Stimulated activated CD4-positive, alpha-beta T cell treated with anti-CD3 and anti-CD28 coated beads, Interleukin-12 subunit alpha, Interleukin-12 subunit beta, amount 100 ng/mL, for 4 hours (primary cell): ENCODE measurements around the gene CHRNE.
A peak's percentile ranks its signal among the peaks of the same experiment; 100 is the strongest.
"Not testable (repeated sequence)": the region's sequence is repeated elsewhere in the genome, so short reads cannot be mapped to it uniquely, and the experiment has no call there.

ENCODE experiments used
- DNase-seq: peaks from one replicate; pipeline ENCODE4 v3.0.0-alpha.2; 2020

The CHRNE gene

DNA sequence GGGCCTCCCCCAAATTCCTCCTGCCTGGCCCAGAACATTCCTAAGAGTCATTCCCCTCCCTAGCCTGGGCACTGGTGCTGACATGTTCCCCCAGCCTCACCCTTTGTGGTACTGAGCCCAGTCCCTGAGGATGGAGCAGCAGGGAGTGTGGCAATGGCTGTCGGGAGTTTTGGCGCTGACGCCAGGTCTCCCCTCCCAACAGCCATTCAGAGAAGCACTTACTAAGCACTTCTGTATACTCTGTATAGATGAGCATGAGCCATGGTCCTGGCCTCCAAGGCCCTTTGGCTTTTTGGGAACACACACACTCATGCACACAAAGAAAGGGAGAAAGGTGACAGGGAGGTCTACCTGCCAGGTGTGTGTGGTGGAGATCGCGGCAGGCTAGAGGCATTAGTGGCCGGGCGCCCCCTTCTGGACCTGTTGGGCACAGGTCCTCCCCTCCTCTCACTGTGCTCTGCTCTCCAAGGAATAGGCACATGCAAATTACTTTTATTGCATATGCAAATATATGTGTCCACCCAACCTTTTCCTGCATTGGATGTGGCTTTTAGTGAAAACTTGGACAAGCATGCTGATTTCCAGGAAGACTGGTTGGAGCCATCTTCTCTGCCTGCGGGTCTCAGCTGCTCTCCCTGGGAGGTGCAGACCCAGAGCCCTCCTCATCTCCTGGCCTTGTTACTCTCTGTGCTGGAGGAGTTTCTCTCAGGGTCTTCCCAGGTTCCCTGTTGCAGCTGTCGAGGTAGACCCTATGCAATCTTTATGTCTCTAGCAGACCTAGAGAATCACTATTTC is 20.9 kb downstream of the CHRNE start:
- peak; percentile 65 for DNase-seq

- no peak for DNase-seq
Observed at GRCh38 chr17:4880857-4881256, 22.0 kb downstream of the CHRNE start.

DNA sequence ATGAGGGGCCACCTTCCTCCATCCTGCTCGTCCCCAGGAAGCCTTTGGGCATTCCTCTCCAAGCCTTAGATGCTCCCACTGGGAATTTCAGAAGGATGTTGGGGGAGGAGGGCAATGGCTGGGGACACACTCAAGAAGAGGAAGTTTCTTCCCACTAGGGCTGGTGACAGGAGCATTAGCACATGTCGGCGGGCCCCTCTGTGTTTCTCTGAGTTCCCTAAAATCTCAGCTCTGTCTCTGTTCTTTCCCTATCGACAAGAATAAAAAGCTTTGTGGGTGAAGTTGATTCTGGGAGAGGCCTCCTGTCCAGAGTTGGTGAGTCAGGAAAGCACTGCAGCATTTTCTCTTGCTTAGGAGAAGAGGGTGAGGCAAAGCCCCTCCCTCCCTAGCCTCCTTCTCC is 23.3 kb downstream of the CHRNE start:
- DNase-seq = no peak

GRCh38 chr17:4877089-4877488 is 25.8 kb downstream of the CHRNE start:
- no peak for DNase-seq

DNA sequence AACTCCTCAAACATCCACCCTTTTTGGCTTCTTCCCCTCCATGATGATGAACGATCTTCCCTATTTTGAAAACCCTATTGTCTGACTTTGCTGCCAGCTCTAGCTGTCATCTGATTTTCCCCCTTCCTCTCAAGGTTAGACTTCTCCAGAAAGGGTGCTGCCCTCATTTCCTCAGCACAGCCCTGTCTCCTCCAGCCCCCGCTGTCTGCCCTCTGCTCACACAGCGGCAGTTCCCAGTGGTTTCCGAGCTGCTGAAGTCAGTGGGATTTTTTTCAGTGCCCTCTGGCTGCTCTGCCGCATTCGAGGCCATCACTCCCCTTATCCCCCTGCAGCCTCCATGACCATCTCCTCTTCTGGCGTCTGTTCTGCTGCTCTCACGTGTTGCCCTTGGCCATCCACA is 30.1 kb downstream of the CHRNE start:
- DNase-seq = no peak

GRCh38 chr17:4870855-4871254 is 32.0 kb downstream of the CHRNE start:
- no peak for DNase-seq

DNA sequence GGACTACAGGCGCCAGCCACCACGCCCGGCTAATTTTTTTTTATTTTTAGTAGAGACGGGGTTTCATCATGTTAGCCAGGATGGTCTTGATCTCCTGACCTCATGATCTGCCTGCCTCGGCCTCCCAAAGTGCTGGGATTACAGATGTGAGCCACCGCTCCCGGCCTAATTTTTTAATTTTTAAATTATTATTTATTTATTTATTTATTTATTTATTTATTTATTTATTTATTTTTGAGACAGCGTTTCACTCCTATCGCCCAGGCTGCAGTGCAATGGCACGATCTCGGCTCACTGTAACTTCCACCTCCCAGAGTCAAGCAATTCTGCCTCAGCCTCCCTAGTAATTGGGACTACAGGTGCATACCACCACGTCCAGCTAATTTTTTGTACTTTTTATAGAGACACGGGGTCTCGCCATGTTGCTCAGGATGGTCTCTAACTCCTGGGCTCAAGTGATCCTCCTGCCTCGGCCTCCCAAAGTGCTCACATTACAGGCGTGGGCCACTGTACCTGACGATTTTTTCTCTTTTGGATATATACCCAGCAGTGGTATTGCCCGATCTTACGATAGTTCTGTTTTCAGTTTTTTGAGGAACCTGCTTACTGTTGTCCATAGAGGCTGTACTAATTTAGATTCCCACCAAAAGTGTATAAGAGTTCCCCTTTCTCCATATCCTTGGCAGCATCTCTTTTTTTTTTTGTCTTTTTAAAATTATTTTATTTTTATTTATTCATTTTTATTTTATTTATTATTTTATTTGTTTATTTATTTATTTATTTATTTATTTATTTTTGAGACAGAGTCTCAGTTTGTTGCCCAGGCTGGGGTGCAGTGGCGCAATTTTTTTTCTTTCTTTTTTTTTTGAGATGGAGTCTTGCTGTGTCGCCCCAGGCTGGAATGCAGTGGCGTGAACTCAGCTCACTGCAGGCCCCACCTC is 33.6 kb downstream of the CHRNE start:
- not testable (repeated sequence) for DNase-seq

- DNase-seq = not testable (repeated sequence)
Observed at GRCh38 chr17:4867535-4867934, 35.4 kb downstream of the CHRNE start.

DNA sequence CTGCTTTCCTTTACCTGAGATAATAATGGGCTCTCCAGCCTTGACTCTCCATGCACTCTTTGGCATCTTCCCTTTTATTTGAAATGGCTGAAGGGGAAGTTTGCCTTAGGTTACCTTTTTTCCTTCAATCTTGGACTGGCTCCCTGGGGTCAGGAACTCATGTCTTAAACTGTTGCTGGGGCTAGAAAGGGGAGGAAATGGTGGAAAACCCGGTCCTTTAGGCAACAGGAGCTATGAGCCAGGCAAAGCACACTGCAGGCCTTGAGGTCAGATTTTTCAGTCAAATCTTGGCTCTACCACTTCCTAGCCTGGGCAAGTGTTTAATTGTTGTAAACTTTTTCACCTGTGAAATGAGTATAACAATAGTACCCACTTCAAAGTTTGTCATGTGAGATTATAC is 39.6 kb downstream of the CHRNE start:
- DNase-seq = no peak

DNA sequence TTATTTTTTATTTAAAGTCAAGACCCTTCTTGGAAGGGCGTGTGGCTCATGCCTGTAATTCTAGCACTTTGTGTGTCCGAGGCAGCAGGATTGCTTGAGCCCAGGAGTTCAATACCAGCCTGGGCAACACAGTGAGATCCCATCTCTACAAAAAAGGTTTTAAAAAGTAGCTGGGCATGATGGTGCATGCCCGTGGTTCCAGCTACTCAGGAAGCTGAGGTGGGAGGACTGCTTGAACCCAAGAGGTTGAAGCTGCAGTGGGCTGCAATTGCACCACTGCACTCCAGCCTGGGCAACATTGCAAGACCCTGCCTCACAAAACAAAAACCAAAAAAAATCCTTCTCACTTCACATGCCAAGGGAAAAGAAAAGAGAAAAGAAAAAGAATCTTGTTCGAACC is 40.2 kb downstream of the CHRNE start:
- no peak for DNase-seq

GRCh38 chr17:4861052-4861451 is 41.8 kb downstream of the CHRNE start:
- DNase-seq = no peak

- DNase-seq = no peak
Observed at GRCh38 chr17:4860651-4861050, 42.2 kb downstream of the CHRNE start.

GRCh38 chr17:4859816-4860625 is 42.9 kb downstream of the CHRNE start:
- DNase-seq = no peak

DNA sequence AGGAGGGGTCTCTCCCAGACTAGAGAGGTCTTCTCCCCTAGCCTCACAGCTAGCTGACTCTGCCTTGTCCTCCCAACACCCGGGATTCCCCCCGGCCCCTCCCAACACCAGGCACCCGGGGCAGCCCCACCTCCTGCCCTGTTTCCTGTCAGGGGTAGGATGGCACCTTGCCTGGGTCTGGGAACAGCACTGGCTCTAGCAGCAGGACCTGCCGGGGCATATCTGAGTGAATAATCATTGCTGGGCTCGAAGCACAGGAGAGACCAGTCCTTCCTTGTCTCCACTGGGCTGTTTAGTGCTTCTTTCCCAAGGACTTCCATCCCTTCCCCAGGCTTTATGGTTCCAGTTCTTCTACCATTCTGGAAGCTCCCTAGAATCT is 44.0 kb downstream of the CHRNE start:
- no peak for DNase-seq

- no peak for DNase-seq
Observed at GRCh38 chr17:4858068-4858881, 44.6 kb downstream of the CHRNE start.

DNA sequence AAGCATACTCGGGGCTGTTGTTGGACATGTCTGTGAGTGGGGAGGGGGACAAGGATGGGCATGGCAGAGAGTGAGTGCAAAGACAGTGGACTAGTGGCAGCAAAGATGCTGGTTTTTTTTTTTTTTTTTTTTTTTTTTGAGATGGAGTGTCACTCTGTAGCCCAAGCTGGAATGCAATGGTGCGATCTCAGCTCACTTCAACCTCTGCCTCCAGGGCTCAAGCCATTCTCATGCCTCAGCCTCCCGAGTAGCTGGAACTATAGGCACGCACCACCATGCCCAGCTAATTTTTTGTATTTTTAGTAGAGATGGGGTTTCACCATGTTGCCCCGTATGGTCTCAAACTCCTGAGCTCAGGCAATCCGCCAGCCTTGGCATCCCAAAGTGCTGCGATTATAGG is 45.6 kb downstream of the CHRNE start:
- not testable (repeated sequence) for DNase-seq

DNA sequence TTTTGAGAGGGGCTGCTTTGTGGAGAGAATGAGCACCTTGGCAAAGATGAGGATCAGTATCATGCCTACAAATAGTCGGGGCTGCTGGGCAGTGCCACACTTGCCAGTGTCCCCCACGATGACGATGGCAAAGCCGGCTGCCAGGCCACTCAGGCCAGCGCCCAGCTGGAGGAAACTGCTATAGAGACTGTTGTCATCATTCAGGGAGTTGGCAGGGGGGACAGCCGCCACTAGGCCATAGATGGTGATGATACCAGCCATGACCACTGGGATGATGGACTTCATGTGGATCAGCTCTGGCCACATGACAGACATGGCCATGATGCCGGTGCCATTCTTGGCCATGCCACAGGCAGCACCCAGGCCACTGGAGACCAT is 46.0 kb downstream of the CHRNE start:
- DNase-seq = no peak

DNA sequence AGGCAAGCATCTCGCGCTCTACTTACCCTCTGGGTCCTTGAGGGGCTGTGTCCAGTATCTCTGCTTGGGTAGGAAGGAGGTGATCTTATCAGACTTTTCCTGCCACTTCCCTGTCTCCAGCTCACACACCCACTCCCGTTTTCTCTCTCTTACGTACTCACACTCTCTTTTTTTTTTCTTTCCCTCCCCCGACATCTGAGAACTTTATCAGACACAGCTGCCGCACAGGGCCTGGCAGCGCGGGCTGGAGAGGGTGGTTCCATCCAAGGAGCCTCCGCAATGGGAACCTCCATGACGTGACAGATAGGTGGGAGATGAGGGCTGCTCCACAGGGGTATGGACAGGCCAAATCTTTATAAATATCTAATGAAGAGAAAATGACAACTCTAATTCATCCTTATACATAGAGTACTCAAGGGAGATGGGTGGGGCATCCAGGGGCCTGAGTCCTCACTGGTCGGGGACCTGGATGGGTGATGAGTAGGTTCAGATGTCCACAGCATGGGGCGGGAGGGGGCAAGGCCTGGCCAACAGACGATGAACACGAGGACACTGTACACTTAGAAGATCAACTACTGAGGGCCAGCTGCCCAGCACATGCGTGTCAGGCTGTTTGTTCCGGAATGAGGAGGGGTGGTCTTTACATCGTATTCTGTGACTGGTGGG is 46.5 kb downstream of the CHRNE start:
- DNase-seq = no peak

DNA sequence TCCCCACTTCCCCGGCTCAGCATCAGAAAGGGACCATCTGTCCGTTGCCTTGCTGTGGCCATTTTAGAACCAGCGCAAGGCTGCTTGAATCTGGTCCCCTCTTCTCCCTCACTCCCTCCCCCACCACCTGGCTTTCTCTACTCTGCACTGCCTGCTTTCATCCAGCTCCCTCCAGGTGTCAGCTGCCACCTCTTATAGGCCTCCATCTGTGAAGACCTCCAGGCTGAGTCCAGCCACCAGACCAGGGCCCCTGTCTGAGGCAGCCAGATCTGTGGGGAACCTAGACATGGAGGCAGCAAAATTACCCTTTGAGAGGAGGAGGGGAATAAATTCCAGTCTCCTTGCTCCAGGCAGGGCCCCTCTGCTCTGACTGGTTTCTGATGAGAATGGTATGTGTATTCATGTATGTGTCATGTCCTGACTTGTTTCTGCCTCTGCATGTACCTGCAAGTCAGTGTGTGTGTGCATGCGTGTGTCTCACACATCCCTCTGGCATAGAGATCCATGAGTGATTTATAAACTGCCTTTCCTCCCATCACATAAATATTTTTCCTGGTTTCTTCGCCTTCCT is 48.7 kb downstream of the CHRNE start:
- no peak for DNase-seq

DNA sequence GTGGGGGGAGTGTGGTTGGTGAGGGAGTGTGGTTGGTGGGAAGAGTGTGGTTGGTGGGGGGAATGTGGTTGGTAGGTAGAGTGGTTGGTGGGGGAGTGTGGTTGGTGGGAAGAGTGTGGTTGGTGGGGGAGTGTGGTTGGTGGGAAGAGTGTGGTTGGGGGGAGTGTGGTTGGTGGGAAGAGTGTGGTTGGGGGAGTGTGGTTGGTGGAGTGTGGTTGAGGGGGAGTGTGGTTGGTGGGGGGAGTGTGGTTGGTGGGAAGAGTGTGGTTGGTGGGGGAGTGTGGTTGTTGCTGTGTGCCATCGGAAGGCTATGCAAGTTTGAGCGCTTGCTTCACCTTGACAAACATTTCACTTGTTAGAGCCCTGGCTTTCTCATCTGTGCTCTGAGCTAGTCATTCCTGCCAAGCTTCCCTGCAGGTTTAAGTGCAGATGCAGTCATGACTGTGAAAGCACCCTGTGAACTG is 49.7 kb downstream of the CHRNE start:
- no peak for DNase-seq

- DNase-seq = no peak
Observed at GRCh38 chr17:4852567-4853207, 50.2 kb downstream of the CHRNE start.
